Loucy (cell line): ENCODE results near the gene P2RX3.

Experiments used
- CTCF ChIP-seq: fragments of 200-600 bp; sonication (generic); conservative IDR thresholded peaks from 2 replicates; pipeline ENCODE4 v1.5.1; 2014; ENCODE audit warnings: mild to moderate bottlenecking, antibody characterized with exemption, low read length
- EZH2phosphoT487 ChIP-seq: fragments of 200-600 bp; IDR thresholded peaks from 2 replicates; pipeline ENCODE4 v1.6.1; 2018; ENCODE audit warnings: antibody characterized with exemption, mild to moderate bottlenecking, moderate library complexity, borderline replicate concordance

DNA sequence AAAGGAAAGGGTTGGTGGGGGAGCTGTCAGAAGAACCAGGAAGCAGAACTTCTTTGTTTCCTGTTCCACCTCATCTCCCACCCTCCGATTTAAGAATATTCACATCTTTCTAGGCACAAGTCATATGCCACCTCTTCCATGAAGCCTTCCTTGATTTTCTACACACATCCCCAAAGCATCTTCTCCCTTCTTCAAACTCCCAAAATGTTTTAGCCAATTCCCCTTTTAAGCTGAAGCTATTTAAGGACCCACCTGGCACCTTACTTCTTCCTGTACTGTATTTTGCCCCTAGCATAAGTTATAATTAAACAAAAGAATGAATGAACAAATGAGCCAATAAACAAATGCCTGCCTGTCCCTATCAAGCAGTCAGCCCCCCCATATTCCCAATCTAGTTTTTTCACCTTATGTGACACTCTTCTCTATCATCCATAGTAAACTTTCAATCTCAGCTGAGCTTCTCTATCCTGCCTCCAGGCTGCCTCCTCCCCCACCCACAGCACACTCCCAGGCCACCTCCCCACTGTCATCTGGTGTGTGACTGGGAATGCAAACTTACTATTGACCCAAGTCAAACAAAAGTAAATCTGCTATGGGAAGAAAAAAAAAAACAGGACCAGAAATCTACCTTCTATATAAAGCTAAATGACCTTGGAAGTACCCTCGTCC, 17.3 kb upstream of the P2RX3 start:
- TF ChIP-seq CTCF (no peak), EZH2phosphoT487 (no peak)
